ENCODE results near the gene GRIP2.

DNA sequence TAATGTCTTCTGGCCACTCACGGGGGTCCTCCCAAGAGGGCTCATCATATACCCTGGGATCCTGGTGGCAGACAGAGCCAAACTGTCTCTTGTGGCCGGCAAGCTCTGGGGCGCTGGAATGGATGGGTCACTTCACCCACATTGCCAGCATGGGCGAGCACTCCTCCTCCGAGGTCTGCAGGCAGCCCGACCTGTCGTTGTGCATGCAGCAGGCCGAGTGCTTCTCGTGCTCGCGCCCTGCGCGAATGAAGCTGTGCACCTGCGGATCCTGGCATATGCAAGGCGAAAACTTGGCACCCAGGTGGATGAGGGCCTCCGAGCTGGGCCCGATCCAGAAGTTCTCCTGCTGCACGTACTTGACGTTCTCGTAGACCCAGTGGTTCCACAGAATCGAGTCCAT, 33.6 kb upstream of the GRIP2 start:
- TF ChIP-seq CTCF (IDR thresholded peaks at IDR 0.05) (no peak), POLR2A (IDR thresholded peaks at IDR 0.05; ENCODE audit: low read depth) (no peak)

All from esophagus muscularis mucosa (tissue), 3 donors.